ENCODE measurements around the gene ZFYVE21.

GRCh38 chr14:103705504-103706284, 9.9 kb upstream of the ZFYVE21 start:
- TF ChIP-seq CTCF (conservative IDR thresholded peaks at IDR 0.05; ENCODE audit: low read depth, low read length) (no peak), EZH2 (IDR thresholded peaks at IDR 0.05; ENCODE audit: low read length, unreplicated experiment) (no peak), EZH2phosphoT487 (IDR thresholded peaks at IDR 0.05; ENCODE audit: borderline replicate concordance, low read length) (no peak)

Measured in PC-3 (cell line).